GM12865 (cell line): ENCODE data around the gene NES.
A peak's percentile ranks its signal among the peaks of the same experiment; 100 is the strongest.

Experiments used
- DNase-seq: peaks from one replicate; pipeline ENCODE4 v3.0.0; 2010; ENCODE audit warnings: low read depth
- H3K4me3 ChIP-seq: 2 replicates; pipeline ENCODE4 v1.5.1; 2011; ENCODE audit warnings: mild to moderate bottlenecking, low read depth, low read length, control low read depth
- CTCF ChIP-seq: IDR thresholded peaks from 2 replicates; pipeline ENCODE4 v1.5.1; 2011; ENCODE audit warnings: low read length, control low read depth, low read depth, inconsistent platforms; ENCODE audit not compliant: insufficient read depth; ENCODE audit errors: missing control alignments

Gene NES

GRCh38 chr1:156689953-156690674 is 12.9 kb upstream of the NES start:
- DNase-seq, result no peak
- no peak for TF ChIP-seq CTCF
- H3K4me3 ChIP-seq, result no peak overlapping the region

- H3K4me3 ChIP-seq, result no peak overlapping the region
- peak; percentile 97 for TF ChIP-seq CTCF
- DNase-seq, result peak; percentile 83
Measured at GRCh38 chr1:156689035-156689952, 12.1 kb upstream of the NES start.

- H3K4me3 ChIP-seq, result no peak overlapping the region
- peak; percentile 14 for TF ChIP-seq CTCF
- DNase-seq, result peak; percentile 44
Measured at GRCh38 chr1:156684227-156684782, 7.1 kb upstream of the NES start.

GRCh38 chr1:156682166-156682890 is 5.1 kb upstream of the NES start:
- no peak overlapping the region for H3K4me3 ChIP-seq
- no peak for DNase-seq
- no peak for TF ChIP-seq CTCF

- TF ChIP-seq CTCF, result no peak
- no peak overlapping the region for H3K4me3 ChIP-seq
- no peak for DNase-seq
Measured at GRCh38 chr1:156681196-156681960, 4.2 kb upstream of the NES start.

GRCh38 chr1:156680056-156680455 is 2.8 kb upstream of the NES start:
- no peak overlapping the region for H3K4me3 ChIP-seq
- TF ChIP-seq CTCF, result no peak
- DNase-seq, result no peak
